Activated CD8-positive, alpha-beta memory T cell treated with anti-CD3 and anti-CD28 coated beads, Interleukin-2, amount 50 U/mL, for 4 hours (primary cell): ENCODE data around the gene ZFYVE21.
A peak's percentile ranks its signal among the peaks of the same experiment; 100 is the strongest.
"Not testable (repeated sequence)": the region's sequence is repeated elsewhere in the genome, so short reads cannot be mapped to it uniquely, and the experiment has no call there.

ENCODE experiments used
- DNase-seq: peaks from one replicate; pipeline ENCODE4 v3.0.0-alpha.2; 2020

ZFYVE21 gene

DNA sequence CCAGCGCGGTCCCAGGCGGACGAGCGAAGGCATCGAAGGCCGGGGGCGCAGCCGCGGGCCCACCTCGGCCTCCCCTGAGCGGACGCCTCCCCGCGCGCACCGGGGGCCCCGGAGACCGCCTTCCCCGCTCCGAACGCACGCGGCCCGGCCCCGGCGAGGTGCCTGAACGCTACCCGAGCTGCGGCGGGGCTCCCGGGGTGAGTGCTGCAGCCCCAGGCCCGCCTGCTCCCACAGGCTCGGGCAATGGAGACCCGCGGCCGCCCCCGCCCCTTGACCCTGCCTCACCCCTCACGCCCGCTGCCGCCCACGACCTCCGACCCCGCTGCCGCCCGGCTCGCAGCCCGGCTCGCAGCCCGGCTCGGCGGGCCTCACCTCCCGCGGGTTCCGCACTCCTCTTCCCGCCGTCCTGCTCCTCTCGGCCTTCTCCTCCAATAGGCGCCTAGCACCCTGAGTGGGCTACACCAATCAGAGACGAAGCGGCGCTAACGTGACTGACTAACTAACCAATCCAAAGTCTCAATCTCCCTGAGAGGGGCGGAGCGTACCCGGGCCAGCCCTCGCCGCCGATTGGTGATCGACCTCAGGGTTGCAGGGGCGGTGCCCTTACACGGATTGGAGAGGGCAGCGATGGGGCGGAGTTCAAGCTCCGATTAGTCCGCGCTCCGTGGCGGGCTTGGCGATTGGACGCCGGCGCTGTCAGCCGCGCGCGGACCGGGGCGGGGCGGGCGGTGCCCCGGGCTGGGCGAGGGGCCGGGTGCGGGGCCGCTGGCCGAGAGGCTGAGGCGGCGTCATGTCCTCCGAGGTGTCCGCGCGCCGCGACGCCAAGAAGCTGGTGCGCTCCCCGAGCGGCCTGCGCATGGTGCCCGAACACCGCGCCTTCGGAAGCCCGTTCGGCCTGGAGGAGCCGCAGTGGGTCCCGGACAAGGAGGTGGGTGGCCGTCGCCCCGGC is at the start of gene ZFYVE21, which contains the start of gene XRCC3:
ZFYVE21 (plus strand) TSS at position 759 of the 949 bp plus-strand sequence; CDS start at position 791, 32 bp downstream.
XRCC3 (minus strand) TSS at position 400 of the 949 bp plus-strand sequence. CDS start 4,364 bp downstream, outside the sequence.
- DNase-seq: peak; percentile 99

DNA sequence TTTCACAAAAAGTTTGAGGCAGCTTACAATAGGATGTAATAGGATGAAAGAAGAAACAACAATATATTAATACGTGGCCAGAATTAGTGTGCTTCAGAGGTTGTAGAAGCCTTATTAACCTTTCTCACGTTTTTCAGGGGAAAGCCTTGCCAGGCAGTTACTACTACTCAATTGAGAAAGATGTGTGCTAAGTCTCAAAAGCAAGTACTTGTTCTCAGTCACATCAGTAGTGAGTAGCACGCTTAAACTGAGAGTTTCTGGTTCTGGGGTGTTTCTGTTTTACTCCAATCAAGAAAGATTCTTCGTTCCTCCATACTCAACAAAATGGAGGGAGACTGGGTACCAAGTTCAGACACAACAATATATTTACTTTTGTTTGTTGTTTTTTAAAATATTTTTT is 47.9 kb upstream of the ZFYVE21 start:
- DNase-seq: no peak

DNA sequence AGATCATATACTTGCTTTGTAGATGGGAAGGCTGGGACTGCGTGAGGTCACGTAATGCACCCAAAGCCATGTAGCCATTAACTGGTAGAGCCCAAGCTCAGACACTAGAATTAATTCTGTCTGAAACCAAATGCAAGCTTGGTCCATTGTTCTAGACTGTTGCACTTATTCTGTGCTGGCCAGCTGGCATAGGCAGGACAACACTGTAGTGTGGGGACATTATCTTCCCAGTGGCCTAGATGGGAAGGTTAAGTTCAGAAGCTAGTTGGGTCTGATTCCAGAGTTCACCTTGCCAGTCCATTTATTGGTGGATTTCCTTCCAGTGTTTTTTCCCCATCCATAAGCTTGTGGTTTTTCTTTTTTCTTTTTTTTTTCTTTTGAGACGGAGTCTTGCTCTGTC is 47.5 kb upstream of the ZFYVE21 start:
- no peak for DNase-seq

DNA sequence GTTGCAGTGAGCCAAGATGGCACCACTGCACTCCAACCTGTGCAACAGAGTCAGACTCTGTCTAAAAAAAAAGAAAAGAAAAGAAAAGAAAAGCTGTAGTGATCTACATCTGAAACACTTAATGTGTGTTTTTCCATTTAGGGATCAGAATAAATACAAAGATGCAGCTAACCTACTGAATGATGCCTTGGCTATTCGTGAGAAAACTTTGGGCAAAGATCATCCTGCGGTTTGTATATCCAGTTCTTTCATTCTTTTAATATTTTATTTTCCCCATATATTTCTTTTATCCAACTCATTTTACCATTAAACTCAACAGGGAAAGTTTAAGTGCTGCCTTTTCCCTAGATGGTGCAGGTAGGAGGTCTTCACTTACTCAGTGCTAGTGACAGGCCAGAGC is 46.2 kb upstream of the ZFYVE21 start:
- no peak for DNase-seq

DNA sequence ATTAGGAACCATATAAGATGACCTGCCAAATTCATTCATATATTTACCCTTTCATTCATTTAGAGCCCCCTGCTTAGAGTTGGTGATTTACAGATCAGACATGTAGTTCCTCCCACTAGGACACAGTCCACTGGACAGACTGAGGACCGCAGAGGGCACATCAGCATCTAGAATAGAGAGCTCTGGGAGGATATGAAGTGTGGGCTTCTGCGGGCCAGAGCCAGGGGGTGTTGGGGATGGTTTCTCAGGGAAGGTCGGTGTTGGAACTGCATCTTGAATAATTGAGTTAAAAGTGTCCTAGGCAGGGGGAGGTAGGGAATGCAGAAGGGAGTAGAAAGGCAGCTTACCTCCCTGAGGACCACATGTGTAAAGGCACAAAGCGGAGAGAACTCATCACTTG is 43.7 kb upstream of the ZFYVE21 start:
- no peak for DNase-seq

DNA sequence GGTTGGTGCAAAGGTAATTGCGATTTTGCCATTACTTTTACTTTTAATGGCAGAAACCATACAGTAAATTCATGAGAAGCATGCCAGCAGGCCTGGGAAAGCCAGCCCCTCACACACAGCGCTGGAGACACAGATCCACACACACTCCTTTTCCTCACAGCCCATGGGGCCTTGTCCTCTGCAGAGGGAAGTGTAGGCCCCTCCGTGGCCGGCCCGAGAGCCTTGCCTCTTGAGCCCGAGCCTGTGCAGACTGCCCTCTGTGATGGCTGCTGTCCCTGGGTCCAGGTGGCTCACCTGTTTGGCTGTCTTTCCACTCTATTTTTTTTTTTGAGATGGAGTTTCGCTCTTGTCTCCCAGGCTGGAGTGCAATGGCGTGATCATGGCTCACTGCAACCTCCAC is 39.7 kb upstream of the ZFYVE21 start:
- DNase-seq: no peak

DNA sequence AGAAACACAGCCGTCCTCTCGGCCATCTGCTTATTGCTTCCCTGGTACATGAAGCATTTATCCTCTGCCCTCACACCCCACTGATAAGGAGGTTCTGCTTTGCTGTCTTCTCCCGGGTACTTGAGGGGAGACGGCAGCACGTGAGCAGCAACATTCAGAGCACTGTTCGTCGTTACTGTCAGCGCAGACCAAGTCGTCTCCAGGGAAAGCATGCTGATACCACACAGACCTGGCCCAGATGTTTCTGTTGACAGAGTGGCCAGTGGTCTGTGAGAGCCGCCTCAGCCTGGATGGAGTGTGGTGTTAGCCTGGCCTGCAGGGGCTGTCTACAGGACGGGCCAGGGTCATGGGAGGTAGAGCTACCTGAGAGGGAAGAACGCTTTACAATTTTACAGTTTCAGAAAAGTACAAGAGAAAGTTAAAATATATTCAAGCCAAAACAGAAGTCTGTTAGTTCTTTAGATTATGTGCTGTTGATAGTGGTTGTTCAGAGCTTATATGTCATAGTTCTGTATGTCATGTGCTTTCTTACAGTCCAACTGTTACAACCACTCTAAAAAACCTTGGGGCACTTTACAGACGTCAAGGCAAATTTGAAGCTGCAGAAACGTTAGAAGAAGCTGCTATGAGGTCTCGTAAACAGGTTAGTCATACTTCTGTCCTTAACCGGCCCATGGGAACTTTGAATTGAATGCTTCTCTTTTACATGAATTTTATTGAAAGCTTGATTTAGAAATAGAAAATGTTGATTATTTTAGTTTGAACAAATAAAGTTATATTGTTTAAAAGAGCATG is 38.5 kb upstream of the ZFYVE21 start:
- no peak for DNase-seq

DNA sequence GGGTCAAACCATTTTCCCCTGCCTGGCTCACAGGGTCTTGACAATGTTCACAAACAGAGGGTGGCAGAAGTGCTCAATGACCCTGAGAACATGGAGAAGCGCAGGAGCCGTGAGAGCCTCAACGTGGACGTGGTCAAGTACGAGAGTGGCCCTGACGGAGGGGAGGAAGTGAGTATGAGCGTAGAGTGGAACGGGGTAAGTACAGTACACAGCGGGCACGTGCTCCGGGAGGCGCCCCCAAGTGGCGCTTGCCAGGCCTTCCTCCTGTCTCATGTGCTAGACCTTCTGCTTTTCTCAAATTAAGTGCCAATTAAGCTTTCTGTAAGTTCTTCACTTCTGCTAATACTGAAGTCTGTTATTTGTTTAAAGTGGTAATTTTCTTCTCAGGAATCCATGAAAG is 36.3 kb upstream of the ZFYVE21 start:
- peak; percentile 45 for DNase-seq

DNA sequence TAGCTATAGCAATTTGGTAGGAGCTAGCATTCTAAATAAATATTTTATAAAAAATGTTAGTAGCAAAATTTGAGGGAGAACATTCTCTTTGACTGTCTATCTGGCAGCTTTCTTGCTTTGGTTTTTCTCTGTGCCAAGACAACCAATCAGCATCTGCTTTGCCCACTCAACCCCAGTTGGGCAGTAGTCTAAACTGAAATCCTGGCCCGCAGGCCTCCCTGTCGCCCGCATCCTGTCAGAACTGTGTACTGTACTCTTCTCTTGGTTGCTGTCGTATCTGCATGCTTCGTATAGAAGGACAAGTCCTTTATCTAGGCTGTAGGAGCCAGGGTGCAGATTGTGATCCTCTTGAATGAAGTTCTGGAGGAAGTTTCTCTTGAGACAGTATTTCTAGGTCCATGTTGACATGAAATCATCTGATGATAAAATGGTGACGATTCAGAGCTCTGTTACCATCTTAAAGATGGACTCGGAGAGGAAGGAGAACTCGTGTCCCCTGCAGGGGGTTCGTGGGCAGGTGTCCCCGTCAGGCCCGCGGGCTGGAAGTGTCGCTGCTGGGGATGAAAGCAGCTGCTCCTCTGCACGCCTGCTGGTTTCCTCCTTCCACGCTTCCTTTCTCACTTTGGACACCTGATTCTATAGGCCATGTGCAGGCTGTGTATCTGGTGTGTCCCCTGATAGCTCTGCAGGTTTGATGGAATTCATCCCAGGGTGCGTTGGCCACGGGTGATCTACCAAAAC is 34.9 kb upstream of the ZFYVE21 start:
- no peak for DNase-seq

DNA sequence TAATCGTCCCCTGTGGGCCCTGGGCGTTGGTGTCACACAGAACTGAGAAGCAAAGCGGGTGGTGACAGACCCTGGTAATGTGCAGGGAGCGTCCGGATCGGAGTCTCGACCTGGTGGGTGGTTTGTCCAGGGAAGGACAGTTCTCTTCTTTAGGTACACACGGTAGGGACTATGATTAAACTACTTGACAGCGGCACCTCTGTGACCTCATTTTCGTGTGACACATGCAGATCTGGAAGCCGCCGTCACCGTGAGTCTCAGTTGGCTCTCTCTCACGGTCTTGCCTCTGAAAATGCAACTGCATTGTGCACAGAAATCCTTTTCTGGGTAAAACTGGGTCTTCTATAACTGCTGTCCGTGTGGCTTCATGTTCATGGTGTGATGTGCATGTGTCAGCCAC is 32.5 kb upstream of the ZFYVE21 start:
- no peak for DNase-seq

DNA sequence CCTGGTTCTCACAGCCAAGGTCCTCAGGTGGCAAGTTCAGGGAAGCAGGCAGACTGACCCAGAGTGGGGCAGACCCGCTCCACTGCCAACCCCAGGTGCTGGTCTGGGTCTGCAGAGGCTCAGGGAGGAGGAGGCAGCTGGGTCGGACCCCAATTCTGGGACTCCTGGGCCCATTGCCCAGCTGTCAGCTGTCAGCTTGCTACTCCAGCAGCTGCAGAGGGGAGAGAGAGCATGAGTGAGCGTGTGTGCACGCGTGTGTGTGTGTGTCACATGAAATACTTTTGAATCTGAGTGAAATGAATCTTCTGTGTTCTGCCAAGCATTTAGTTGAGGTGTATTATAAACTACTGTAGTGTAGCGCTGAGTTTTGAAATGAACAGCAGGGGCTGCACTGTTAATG is 31.1 kb upstream of the ZFYVE21 start:
- no peak for DNase-seq

DNA sequence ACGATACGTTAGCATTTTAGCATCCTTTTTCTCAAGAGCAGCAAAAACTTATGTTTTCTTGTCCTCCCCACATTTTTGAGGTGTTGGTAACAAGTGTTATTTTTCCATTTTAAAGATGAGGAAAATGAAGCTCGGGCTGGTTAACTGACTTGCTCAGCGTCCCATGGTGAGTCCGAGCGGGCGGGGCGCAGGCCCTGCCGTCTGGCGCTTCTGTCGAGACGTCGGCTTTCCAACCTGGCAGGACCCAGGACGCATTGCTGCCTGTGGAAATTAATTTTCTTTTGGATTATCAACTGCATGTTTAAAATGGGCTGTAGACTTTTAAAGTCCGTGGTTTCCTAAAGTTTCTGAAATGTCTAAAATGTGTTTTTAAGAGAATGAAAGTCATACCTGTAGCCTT is 30.7 kb upstream of the ZFYVE21 start:
- DNase-seq: no peak

DNA sequence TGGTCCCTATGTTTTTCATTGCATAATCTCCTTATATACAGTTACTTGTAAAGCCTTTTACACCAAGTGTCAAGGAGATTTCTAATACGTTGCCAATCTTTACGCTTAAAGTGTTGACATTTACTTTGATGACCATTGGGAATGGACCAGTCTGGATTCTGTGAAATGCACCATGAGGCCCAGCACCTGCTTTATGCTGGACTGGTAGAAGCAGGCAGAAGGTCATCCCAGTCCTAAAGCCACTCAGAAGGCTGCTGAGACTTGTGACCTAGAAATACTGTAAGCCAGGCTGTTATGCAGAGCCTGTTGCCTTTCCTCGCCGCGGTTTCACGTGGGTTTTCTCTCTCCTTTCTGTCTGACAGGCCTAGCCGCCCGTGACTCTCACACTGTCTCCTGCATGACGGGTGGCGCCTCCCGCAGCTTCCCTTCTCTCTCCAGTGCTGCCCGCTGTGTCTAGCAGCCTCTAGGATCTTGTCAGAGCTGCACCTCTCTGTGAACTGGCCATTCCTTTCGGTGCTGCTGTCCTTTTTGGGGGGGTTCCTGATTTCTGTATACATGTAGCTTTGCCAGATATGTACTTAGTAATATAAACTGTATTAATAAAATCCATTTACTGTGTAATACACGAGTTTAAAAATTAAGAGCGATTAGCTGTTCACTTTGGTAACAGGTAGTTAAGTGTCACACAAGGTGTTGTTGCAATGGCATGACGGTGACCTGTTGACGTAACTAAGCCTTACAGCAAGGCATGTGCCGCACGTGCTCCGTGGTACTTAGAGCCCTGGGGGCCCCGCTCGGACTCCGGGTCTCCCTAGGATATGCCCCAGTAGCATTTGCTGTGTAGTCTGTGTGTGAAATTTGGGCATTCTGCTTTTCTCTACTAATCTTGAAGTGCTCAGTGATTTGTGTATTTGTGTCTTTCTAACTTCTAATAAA is 30.1 kb upstream of the ZFYVE21 start:
- DNase-seq: no peak

DNA sequence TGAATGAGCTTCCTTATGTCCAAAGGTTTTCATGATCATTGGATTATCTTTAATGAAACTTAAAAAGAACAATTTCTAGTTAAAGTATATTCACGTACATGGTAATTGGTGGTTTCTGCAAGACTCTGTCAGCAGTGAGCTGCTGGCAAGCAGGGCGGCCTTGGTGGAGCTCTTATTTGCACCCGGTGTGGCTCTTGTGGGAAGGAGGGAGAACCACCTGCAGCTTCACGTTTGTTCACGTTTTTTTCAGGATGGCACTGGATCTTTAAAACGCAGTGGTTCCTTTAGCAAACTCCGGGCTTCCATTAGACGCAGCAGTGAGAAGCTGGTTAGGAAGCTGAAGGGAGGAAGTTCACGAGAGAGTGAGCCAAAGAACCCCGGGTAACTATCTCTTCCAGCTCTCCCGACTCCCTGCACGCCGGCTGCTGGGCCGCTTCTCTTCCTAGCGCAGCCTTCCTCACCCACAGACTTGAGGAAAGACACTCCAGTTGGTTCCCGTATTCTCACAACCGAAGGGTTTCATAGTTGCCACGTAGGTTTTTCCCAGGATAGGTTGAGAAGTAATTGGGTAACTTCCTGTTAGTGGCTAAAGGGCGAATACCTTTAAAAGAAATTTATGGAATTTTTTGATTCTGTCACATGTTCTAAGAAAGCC is 28.7 kb upstream of the ZFYVE21 start:
- no peak for DNase-seq

DNA sequence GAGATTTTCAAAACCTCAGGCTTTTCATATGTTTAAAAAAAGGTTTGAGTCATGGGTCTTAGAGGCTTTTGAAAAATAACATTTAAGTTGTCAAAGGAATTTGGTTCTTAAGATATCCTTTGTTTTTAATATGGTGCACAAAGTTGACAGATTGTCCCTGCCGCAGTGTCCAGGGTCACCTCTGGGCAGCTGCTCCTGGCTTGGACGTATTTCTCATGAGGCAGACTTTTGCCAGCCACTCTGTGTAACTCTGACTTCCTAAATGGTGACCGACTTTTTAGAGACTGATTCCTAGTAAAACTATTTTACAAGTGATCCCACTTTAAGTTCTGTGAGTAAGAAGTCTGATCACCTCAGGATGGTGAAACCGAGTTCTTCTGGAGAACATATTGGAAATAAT is 27.9 kb upstream of the ZFYVE21 start:
- DNase-seq: no peak

DNA sequence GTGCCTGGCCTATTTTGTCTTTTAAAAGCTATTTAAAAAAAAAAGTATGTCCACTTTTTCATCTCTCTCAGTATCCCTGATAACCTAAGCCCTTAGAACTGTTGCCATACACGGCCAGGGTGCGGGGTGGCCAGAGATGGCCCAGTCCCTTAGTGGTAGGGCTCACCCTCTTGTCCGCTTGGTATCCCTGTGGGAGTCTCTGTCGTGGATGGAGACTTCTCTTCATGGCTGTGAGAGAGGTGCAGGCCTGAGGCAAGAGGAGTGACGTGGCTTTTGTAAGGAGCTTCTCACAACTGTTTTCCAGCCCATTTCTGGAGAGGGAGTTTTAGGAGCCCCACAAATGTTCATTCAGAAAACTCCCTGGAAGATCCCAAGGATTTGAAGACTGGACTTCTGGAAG is 27.2 kb upstream of the ZFYVE21 start:
- DNase-seq: no peak

DNA sequence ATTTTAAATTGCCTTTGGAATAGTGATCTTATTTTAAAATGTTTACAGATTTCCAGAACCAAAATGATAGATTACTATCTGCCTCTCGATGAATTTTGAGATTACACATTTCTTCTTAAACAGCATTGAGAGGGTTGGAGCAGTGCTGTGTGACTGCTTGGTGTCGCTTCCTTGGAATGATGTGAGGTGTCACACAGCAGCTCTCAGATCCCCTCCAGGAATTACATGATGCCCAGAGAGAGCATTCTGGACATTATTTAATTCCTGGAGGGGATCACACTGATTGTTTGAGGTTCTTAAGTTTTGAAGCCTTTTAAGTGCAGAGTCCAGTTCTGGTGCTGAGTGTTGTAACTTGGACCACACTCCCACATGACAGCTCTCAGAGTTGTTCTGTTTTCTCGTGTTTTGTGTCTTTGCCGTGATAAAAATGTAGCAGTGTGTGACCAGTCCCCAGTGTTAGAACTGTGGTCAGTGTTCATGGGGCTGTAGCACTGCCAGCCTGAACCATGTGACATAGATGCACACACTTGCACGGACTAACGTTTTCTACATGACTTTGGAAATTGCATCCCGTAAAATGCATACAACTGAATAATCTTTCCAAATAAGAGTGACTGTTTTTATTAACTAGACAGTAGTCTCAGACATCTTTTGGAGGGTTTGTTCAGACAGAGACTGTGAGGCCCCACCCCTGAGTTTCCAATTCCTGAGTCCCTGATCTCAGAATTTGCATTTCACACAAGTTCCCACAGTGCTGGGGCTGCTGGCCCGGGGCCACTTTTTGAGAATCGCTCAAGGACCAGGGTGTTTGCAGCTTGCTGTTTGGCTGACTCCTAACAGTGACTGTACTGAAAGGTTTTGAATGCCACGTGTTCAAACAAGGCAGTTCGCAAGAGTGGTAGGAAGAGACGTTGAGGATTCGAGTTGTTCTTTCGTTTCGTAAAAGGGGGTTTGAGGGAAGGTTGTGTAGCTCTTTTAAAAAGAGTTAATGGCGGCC is 26.4 kb upstream of the ZFYVE21 start:
- no peak for DNase-seq

DNA sequence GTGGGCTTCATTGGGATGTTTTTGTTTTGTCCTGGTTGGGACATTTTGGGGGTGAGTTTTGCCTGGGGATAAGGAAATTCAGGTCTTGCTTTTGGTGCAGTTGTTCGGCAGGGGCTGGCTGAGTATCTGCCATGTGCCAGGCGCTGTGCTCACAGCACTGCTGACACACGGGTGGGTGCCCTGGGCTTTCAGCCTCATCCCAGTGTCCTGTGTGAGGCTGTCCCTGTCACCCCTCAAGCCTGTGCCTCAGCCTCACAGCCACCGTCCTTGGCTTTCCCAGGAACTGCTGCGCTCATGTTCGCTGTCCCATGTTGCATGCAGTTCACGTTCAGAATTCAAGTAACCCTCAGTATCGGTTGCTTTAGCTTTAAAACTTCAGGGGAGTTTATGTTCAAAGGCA is 25.3 kb upstream of the ZFYVE21 start:
- no peak for DNase-seq

DNA sequence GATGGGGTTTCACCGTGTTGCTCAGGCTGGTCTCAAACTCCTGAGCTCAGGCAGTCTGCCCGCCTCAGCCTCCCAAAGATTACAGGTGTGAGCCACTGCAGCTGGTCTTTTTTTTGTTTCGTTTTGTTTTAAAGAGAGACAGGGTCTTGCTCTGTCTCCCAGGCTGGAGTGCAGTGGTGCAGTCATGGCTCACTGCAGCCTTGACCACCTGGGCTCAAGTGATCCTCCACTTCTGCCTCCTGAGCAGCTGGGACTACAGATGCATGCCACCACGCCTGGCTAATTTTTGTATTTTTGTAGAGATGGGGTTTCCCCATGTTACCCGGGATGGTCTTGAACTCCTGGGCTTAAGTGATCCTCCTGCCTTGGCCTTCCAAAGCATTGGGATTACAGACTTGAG is 24.0 kb upstream of the ZFYVE21 start:
- not testable (repeated sequence) for DNase-seq

DNA sequence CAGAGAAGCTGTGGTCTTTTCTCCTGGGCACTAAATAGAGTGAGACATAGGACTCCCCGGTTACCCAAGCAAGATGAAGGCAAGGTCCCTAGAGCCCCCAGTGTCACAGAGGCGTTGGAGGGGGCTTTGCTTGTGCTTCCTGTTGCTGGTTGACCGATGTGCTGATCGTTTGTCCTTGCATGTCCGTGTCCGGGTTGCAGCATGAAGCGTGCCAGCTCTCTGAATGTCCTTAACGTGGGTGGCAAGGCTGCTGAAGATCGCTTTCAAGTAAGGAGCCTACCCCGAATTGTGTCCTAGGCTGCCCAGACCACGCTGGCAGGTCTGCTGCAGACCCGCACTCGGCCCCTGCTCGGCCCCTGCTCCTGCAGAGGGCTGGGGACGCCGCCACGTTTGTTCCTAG is 23.5 kb upstream of the ZFYVE21 start:
- DNase-seq: no peak
